PFSK-1 (cell line): ENCODE results near the gene SLC29A1.

Experiments used
- FOXP2 ChIP-seq: optimal IDR thresholded peaks from 2 replicates; pipeline ENCODE3; 2011; ENCODE audit warnings: borderline replicate concordance, control low read depth, inconsistent platforms; ENCODE audit not compliant: insufficient read depth; ENCODE audit errors: extremely low read length, extremely low read depth
- POLR2AphosphoS5 ChIP-seq: IDR thresholded peaks from 2 replicates; pipeline ENCODE4 v1.6.1; 2012; ENCODE audit warnings: low read depth, mild to moderate bottlenecking, control low read depth, low read length, moderate library complexity
- REST ChIP-seq, 2 experiments: IDR thresholded peaks; 2 replicates each; pipeline versions ENCODE4 v1.6.1 to v1.8.0; 2011 to 2012; ENCODE audit warnings: low read depth in 2 of 2, low read length in 2 of 2, control low read depth in 1 of 2, inconsistent platforms in 1 of 2, mild to moderate bottlenecking in 1 of 2, moderate library complexity in 1 of 2; ENCODE audit not compliant: insufficient read depth in 1 of 2
- SIN3A ChIP-seq: IDR thresholded peaks from 2 replicates; pipeline ENCODE4 v1.6.1; 2012; ENCODE audit warnings: mild to moderate bottlenecking, low read length, moderate library complexity, borderline replicate concordance; ENCODE audit not compliant: insufficient read depth
- TAF1 ChIP-seq: IDR thresholded peaks from 2 replicates; pipeline ENCODE4 v1.6.1; 2012; ENCODE audit warnings: low read length, control low read depth, borderline replicate concordance; ENCODE audit not compliant: insufficient read depth

Gene SLC29A1

GRCh38 chr6:44198684-44199083, 24.7 kb upstream of the SLC29A1 start:
- TF ChIP-seq REST (IDR thresholded peaks at IDR 0.05; ENCODE audit: insufficient read depth in 1 of 2, low read depth in 2 of 2, low read length in 2 of 2): no peak
- TF ChIP-seq POLR2AphosphoS5: no peak
- TF ChIP-seq TAF1: no peak
- no peak for TF ChIP-seq FOXP2
- no peak for TF ChIP-seq SIN3A

- TF ChIP-seq FOXP2: no peak
- no peak for TF ChIP-seq TAF1
- no peak for TF ChIP-seq REST (IDR thresholded peaks at IDR 0.05; ENCODE audit: insufficient read depth in 1 of 2, low read depth in 2 of 2, low read length in 2 of 2)
- TF ChIP-seq SIN3A: no peak
- no peak for TF ChIP-seq POLR2AphosphoS5
Measured at GRCh38 chr6:44199883-44200282, 23.5 kb upstream of the SLC29A1 start.

GRCh38 chr6:44201200-44201599, 22.2 kb upstream of the SLC29A1 start:
- TF ChIP-seq TAF1 (no peak), REST (IDR thresholded peaks at IDR 0.05; ENCODE audit: insufficient read depth in 1 of 2, low read depth in 2 of 2, low read length in 2 of 2) (no peak), SIN3A (no peak), FOXP2 (no peak), POLR2AphosphoS5 (no peak)

GRCh38 chr6:44201638-44202303, 21.6 kb upstream of the SLC29A1 start:
- TF ChIP-seq TAF1 (no peak), POLR2AphosphoS5 (no peak), REST (IDR thresholded peaks at IDR 0.05; ENCODE audit: insufficient read depth in 1 of 2, low read depth in 2 of 2, low read length in 2 of 2) (no peak), SIN3A (no peak), FOXP2 (no peak)
